Peyer's patch (tissue), 4 donors: Measurements from ENCODE around the gene EXTL1. TPM values are rescaled to one million over a fixed set of nuclear protein-coding genes. Genes with fewer than 3 reads are reported as not detected.

Experiments
- DNase-seq, 3 donors: peaks; one replicate each; pipeline ENCODE4 v3.0.0-alpha.2; 2017 to 2019
- H3K27ac ChIP-seq, 4 donors: fragments of 200-600 bp; sonication (generic); one replicate each; pipeline ENCODE4 v1.5.1; 2016 to 2019
- H3K27me3 ChIP-seq, 2 donors: fragments of 200-600 bp; sonication (generic); one replicate each; pipeline ENCODE4 v1.5.1; 2019
- H3K36me3 ChIP-seq, 3 donors: fragments of 200-600 bp; sonication (generic); one replicate each; pipeline ENCODE4 v1.5.1; 2016 to 2019
- H3K4me1 ChIP-seq, 4 donors: fragments of 200-600 bp; sonication (generic); one replicate each; pipeline ENCODE4 v1.5.1; 2016 to 2019
- H3K4me3 ChIP-seq, 4 donors: fragments of 200-600 bp; sonication (generic); 1 replicate in 3 of 4; 2 replicates in 1 of 4; pipeline ENCODE4 v1.5.1; 2016 to 2019; ENCODE audit warnings: mild to moderate bottlenecking in 1 of 4
- H3K9me3 ChIP-seq, 4 donors: fragments of 200-600 bp; sonication (generic); one replicate each; pipeline ENCODE4 v1.5.1; 2016 to 2019; ENCODE audit warnings: mild to moderate bottlenecking in 1 of 4
- POLR2A ChIP-seq, 2 donors: fragments of 450-650 bp; IDR thresholded peaks; one replicate each; pipeline ENCODE4 v1.5.1; 2017; ENCODE audit warnings: antibody characterized with exemption in 2 of 2, mild to moderate bottlenecking in 2 of 2, moderate library complexity in 2 of 2
- total RNA-seq, 4 donors: library from RNA; depleted of rRNA; stranded (reverse); fragments of >200 nt; gene quantifications; one replicate each; pipeline ENCODE4 v1.1.0, GENCODE V29; 2016
- TF ChIP-seq, protein P1 (sequence below), 6 experiments: fragments of 450-650 bp in 4 of 6; fragments of 200-600 bp in 2 of 6; sonication (generic) in 1 of 6; IDR thresholded peaks; one replicate each; pipeline ENCODE4 v1.5.1; 2017 to 2019; ENCODE audit warnings: antibody characterized with exemption in 6 of 6, mild to moderate bottlenecking in 3 of 6, moderate library complexity in 1 of 6

Gene EXTL1
- total RNA-seq, 4 donors from 2014 or later, result not detected

DNA sequence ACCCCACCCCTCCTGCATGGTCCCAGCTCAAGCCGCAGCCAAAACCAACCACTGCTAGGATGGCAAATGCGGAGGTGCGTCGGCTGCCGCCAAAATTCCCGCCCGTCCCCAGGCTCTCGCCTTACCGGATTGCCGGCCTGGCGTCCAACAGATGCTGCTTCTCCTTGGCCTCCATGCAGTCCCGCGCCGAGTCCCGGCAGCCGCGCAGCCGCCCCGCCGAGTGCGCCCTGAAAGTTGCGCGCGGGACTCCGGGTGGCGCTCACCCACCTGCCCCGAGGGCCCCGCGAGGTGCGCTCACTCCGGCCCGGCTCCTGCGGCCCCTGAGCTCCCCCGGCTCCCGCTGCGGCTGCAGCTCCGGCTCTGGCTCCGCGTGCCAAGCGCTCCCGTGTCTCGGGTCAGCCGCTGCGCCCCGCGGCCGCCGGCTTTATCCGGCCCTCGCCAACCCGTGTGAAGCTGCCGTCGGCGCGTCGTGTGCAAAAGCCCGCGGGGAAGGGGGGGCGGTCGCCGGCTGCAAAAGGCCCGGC is 24.2 kb downstream of the EXTL1 start, which contains the start of gene SLC30A2:
Gene SLC30A2, minus strand, starts transcription at position 397 of the 524 bp plus-strand sequence. Its CDS starts 222 bp downstream, at position 175.
- no peak for DNase-seq
- H3K27ac ChIP-seq, result no peak within 1 kb of the TSS
- peaks cover 0 to 30% (median 6%) of the 10 kb centered on the region in 4 donors for H3K4me1 ChIP-seq
- no peaks in the 10 kb centered on the region for H3K9me3 ChIP-seq
- TF ChIP-seq, protein P1, sequence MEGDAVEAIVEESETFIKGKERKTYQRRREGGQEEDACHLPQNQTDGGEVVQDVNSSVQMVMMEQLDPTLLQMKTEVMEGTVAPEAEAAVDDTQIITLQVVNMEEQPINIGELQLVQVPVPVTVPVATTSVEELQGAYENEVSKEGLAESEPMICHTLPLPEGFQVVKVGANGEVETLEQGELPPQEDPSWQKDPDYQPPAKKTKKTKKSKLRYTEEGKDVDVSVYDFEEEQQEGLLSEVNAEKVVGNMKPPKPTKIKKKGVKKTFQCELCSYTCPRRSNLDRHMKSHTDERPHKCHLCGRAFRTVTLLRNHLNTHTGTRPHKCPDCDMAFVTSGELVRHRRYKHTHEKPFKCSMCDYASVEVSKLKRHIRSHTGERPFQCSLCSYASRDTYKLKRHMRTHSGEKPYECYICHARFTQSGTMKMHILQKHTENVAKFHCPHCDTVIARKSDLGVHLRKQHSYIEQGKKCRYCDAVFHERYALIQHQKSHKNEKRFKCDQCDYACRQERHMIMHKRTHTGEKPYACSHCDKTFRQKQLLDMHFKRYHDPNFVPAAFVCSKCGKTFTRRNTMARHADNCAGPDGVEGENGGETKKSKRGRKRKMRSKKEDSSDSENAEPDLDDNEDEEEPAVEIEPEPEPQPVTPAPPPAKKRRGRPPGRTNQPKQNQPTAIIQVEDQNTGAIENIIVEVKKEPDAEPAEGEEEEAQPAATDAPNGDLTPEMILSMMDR (IDR thresholded peaks at IDR 0.05), result no peak
- no peak for TF ChIP-seq POLR2A (IDR thresholded peaks at IDR 0.05)
- H3K27me3 ChIP-seq, result peaks cover 0 to 16% of the 10 kb centered on the region in 2 donors
- H3K36me3 ChIP-seq, result no peaks in the 10 kb centered on the region
- peak within 1 kb of the TSS in 2 of 4 donors; percentile 40 to 44 for H3K4me3 ChIP-seq

DNA sequence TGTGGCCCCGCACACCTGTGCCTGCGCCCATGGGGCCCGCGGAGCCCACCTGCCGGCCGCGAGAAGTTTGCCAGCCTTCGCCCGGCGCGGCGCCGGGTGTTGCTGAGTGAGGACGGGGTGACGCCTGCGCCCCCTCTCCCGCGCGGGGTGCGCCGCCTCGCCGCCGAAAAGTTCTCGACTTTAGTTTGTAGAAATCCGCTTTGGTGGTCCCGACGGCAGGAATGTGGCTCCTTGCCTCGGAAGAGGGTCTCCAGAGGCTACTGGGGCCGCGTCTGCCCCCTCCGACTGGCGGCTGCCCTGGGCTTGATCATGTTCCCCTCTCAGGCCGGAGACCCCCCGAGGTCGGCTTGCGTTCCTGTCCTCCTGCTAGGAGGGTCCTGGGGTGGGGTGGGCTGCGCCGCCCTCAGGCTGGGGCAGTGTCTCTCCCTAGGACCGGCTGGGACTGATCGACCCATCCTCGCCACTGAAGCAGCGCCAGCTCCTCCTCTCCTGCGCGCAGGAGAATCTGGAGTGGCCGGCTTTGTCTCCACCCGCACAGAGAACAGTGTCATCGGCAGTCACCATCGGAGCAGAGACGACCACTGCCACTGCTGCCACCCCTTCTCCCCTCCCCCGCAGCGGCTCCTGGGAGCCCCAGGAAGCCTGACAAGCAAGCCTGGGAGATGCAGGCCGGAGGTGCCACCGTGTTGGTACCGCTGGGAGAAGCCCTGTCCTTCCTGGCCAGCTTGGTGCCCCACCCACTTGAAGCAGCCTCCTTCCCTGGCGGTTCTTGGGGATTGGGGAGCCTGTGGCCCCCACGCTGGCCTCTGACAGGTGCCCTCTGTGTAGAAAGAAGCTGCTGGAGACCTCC is 24.9 kb downstream of the EXTL1 start:
- no peak overlapping the region for H3K27ac ChIP-seq
- peak overlapping the region in 2 of 4 donors; percentile 40 to 44 for H3K4me3 ChIP-seq
- peaks cover 0 to 30% (median 6%) of the 10 kb centered on the region in 4 donors for H3K4me1 ChIP-seq
- DNase-seq, result no peak
- H3K36me3 ChIP-seq, result no peaks in the 10 kb centered on the region
- no peaks in the 10 kb centered on the region for H3K9me3 ChIP-seq
- H3K27me3 ChIP-seq, result peaks cover 0 to 16% of the 10 kb centered on the region in 2 donors
- TF ChIP-seq, protein P1 (IDR thresholded peaks at IDR 0.05), result no peak
- TF ChIP-seq POLR2A (IDR thresholded peaks at IDR 0.05), result no peak

DNA sequence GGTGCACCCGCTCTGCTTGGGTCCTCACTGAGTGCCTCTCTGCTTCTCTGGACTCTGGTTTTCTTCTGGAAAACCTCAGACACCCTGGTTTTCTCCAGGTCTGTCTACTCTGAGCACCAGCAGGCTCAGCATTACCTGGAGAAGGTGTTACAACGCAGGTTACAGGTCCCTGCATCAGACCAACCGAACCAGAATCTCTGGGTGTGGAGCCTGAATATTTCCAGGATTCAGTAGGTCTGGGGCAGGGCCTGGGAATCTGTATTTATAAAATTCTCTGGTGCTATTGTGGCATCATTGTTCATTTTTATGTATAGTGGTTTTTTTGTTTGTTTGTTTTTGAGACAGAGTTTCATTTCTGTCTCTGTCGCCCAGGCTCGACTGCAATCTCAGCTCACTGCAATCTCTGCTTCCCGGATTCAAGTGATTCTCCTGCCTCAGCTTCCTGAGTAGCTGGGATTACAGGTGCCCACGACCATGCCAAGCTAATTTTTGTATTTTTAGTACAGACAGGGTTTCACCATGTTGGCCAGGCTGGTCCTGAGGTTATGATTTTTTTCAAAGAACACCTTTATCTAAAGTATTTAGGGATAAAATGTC is 25.8 kb downstream of the EXTL1 start:
- Histone ChIP-seq H3K27me3 (peaks cover 0 to 16% of the 10 kb centered on the region in 2 donors), H3K4me3 (no peak overlapping the region), H3K4me1 (peaks cover 0 to 30% (median 6%) of the 10 kb centered on the region in 4 donors), H3K9me3 (no peaks in the 10 kb centered on the region), H3K27ac (no peak overlapping the region), H3K36me3 (no peaks in the 10 kb centered on the region)
- no peak for DNase-seq
- TF ChIP-seq POLR2A (IDR thresholded peaks at IDR 0.05), result no peak
- TF ChIP-seq, protein P1 (IDR thresholded peaks at IDR 0.05), result no peak

DNA sequence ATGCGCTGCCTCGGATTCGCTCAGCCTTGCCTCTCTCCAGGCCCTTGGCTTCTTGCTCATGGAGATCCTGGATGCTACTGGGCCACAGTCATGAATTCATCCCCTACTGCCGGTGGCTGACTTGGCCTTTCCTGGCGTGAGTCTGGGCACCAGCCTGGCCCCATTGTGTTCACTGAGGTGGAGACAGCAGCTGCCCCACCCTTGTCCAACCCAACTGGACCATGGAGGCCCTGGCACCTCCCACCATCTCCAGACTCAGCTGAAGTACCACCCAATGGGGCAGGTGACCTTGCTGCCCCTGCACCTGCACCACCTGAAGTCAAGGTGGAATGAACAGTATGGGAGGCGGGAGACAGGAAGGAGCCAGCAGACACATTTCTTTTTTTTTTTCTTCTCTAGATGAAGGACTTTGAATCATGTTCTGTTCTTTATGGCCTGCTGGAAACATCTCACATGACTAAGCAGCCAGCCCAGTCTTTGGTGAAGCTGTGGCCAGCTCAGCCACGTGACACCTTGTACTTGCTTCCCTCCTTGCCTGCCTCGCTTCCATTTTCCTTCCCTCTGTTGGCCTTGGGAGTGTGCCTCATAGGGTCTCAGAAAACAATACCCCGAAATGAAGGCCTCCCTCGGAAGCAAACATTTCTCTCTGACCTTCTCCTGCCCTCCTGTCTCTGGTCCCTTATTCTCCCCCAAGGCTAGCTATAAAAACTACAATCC is 28.1 kb downstream of the EXTL1 start:
- peak in 2 of 3 donors; percentile 67 to 84 for DNase-seq
- H3K27ac ChIP-seq, result peak overlapping the region in 2 of 4 donors; percentile 60 to 77
- TF ChIP-seq, protein P1 (IDR thresholded peaks at IDR 0.05), result no peak
- TF ChIP-seq POLR2A (IDR thresholded peaks at IDR 0.05), result no peak

DNA sequence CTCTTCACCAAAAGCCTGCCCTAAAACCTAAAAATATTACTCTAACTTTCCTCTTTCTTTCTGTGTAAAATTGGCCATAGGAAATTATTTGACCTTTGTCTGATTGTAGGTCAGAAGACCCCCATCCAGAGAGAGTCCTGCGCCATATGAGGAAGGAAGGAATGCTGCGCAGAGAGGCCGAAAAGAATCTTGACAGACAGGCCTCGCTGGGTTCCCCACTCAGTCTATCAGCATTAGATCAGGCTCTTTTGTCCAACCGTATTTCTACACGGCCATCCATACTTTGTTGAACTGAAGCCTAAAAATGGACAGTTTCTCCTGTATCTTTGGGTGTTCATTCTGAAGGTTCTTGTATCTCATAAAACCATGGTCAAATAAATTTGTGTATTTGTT is 28.7 kb downstream of the EXTL1 start:
- DNase-seq, result no peak
- Histone ChIP-seq H3K36me3 (no peaks in the 10 kb centered on the region), H3K4me1 (peaks cover 0 to 36% (median 6%) of the 10 kb centered on the region in 4 donors), H3K27ac (peak overlapping the region in 2 of 4 donors; percentile 22 to 60), H3K4me3 (no peak overlapping the region), H3K27me3 (peaks cover 0 to 12% of the 10 kb centered on the region in 2 donors), H3K9me3 (no peaks in the 10 kb centered on the region)
- no peak for TF ChIP-seq POLR2A (IDR thresholded peaks at IDR 0.05)
- TF ChIP-seq, protein P1 (IDR thresholded peaks at IDR 0.05), result no peak

More for the DNA sequence above, 28.1 kb downstream of the EXTL1 start:
- Histone ChIP-seq H3K9me3 (no peaks in the 10 kb centered on the region), H3K36me3 (no peaks in the 10 kb centered on the region), H3K27me3 (peaks cover 0 to 16% of the 10 kb centered on the region in 2 donors), H3K4me3 (no peak overlapping the region), H3K4me1 (peaks cover 0 to 36% (median 6%) of the 10 kb centered on the region in 4 donors)
